ENCODE data around the gene SH2B3.
A peak's percentile ranks its signal among the peaks of the same experiment; 100 is the strongest.

SH2B3 gene

GRCh38 chr12:111444314-111444924 is 38.7 kb downstream of the SH2B3 start:
- Histone ChIP-seq H3K79me2 (peaks cover 3% of the 10 kb centered on the region), H3K4me2 (ENCODE audit: low read length) (peak overlapping the region; percentile 11), H3K36me3 (ENCODE audit: control insufficient read depth, insufficient read depth, low read length) (no peaks in the 10 kb centered on the region), H3K27me3 (ENCODE audit: control insufficient read depth, insufficient read depth, low read length) (no peaks in the 10 kb centered on the region), H3K9ac (no peak overlapping the region), H3K4me1 (peaks cover 15% of the 10 kb centered on the region), H3K9me3 (ENCODE audit: control insufficient read depth, low read length) (no peaks in the 10 kb centered on the region), H2AFZ (no peak overlapping the region), H3K27ac (peak overlapping the region; percentile 17), H3K4me3 (ENCODE audit: low read depth, low read length) (no peak overlapping the region)
- TF ChIP-seq, protein P1, sequence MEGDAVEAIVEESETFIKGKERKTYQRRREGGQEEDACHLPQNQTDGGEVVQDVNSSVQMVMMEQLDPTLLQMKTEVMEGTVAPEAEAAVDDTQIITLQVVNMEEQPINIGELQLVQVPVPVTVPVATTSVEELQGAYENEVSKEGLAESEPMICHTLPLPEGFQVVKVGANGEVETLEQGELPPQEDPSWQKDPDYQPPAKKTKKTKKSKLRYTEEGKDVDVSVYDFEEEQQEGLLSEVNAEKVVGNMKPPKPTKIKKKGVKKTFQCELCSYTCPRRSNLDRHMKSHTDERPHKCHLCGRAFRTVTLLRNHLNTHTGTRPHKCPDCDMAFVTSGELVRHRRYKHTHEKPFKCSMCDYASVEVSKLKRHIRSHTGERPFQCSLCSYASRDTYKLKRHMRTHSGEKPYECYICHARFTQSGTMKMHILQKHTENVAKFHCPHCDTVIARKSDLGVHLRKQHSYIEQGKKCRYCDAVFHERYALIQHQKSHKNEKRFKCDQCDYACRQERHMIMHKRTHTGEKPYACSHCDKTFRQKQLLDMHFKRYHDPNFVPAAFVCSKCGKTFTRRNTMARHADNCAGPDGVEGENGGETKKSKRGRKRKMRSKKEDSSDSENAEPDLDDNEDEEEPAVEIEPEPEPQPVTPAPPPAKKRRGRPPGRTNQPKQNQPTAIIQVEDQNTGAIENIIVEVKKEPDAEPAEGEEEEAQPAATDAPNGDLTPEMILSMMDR (IDR thresholded peaks at IDR 0.05): no peak

GRCh38 chr12:111444925-111445725 is 39.4 kb downstream of the SH2B3 start:
- no peaks in the 10 kb centered on the region for H3K27me3 ChIP-seq (ENCODE audit: control insufficient read depth, insufficient read depth, low read length)
- TF ChIP-seq, protein P1 (IDR thresholded peaks at IDR 0.05): no peak
- H3K9me3 ChIP-seq (ENCODE audit: control insufficient read depth, low read length): no peaks in the 10 kb centered on the region
- H3K36me3 ChIP-seq (ENCODE audit: control insufficient read depth, insufficient read depth, low read length): no peaks in the 10 kb centered on the region
- H3K79me2 ChIP-seq: peaks cover 3% of the 10 kb centered on the region
- H3K4me3 ChIP-seq (ENCODE audit: low read depth, low read length): no peak overlapping the region
- H3K4me2 ChIP-seq (ENCODE audit: low read length): peak overlapping the region; percentile 11
- peak overlapping the region; percentile 29 for H3K27ac ChIP-seq
- H3K9ac ChIP-seq: no peak overlapping the region
- peak overlapping the region; percentile 22 for H2AFZ ChIP-seq
- H3K4me1 ChIP-seq: peaks cover 15% of the 10 kb centered on the region

GRCh38 chr12:111445726-111446581 is 40.2 kb downstream of the SH2B3 start:
- Histone ChIP-seq H3K27me3 (ENCODE audit: control insufficient read depth, insufficient read depth, low read length) (no peaks in the 10 kb centered on the region), H3K4me1 (peaks cover 15% of the 10 kb centered on the region), H3K4me3 (ENCODE audit: low read depth, low read length) (no peak overlapping the region), H2AFZ (no peak overlapping the region), H3K4me2 (ENCODE audit: low read length) (no peak overlapping the region), H3K9ac (no peak overlapping the region), H3K79me2 (no peaks in the 10 kb centered on the region), H3K9me3 (ENCODE audit: control insufficient read depth, low read length) (no peaks in the 10 kb centered on the region), H3K36me3 (ENCODE audit: control insufficient read depth, insufficient read depth, low read length) (no peaks in the 10 kb centered on the region), H3K27ac (peak overlapping the region; percentile 29)
- TF ChIP-seq, protein P1 (IDR thresholded peaks at IDR 0.05): no peak

DNA sequence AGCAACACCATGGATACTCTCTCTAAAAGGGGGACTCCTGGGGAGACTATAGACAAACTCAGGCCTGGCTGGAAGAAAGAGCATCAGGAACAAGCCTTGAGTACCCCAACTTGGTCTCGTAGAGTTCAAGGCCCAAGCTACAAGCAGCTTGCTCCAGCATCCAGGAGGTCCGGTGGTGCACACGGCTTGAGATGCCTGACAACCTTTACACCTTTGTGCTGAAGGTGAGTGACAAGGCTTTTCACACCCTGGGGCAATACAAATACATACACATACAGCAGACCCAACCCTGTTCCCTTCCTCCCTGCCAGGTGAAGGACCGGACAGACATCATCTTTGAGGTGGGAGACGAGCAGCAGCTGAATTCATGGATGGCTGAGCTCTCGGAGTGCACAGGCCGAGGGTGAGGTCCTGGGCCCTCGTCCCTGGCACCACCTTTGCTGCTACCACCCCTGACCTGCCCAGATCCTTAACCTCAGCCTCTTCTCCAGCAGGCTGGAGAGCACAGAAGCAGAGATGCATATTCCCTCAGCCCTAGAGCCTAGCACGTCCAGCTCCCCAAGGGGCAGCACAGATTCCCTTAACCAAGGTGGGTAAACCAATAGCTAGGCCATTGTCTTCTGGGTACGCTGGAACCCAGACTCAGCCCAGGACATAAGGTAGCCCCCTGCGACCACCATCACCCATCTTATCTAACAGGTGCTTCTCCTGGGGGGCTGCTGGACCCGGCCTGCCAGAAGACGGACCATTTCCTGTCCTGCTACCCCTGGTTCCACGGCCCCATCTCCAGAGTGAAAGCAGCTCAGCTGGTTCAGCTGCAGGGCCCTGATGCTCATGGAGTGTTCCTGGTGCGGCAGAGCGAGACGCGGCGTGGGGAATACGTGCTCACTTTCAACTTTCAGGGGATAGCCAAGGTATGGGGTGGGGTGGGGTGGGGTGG is 41.2 kb downstream of the SH2B3 start:
- Histone ChIP-seq H3K9ac (no peak overlapping the region), H3K27me3 (ENCODE audit: control insufficient read depth, insufficient read depth, low read length) (no peaks in the 10 kb centered on the region), H3K4me3 (ENCODE audit: low read depth, low read length) (no peak overlapping the region), H3K9me3 (ENCODE audit: control insufficient read depth, low read length) (no peaks in the 10 kb centered on the region), H2AFZ (no peak overlapping the region), H3K36me3 (ENCODE audit: control insufficient read depth, insufficient read depth, low read length) (no peaks in the 10 kb centered on the region), H3K4me2 (ENCODE audit: low read length) (no peak overlapping the region), H3K79me2 (no peaks in the 10 kb centered on the region), H3K4me1 (peaks cover 15% of the 10 kb centered on the region), H3K27ac (no peak overlapping the region)
- TF ChIP-seq, protein P1 (IDR thresholded peaks at IDR 0.05): no peak

Data from parathyroid adenoma (tissue), 2 donors.